GM19240 (cell line): ENCODE data around the gene OR2W3.

Source experiments
- DNase-seq: peaks from one replicate; pipeline ENCODE4 v3.0.0; 2011; ENCODE audit warnings: low spot score; ENCODE audit not compliant: insufficient read length

Gene OR2W3

DNA sequence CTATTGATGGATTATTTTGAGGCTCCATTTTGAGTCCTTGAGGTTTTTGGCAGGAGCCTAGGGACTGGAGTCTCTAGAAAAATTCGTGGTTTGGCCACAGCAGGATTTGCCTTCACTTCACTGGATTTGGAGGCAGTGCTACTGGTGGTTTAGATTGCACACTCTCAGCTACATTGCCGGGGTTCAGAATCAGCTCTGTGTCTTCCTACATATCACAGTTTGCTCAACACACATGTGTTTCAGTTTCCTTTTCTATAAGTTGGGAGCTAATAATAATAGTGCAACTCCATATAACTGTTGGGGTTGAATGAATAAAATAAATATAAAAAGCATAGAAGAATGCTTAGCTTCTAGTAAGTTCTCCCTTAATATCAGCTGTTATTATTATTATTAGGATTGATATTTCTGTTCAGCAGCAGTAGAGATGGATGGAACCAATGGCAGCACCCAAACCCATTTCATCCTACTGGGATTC, at the start of gene OR2W3:
TSS of gene OR2W3 (plus strand) at position 425 of the 475 bp plus-strand sequence. CDS start at position 425, 0 bp downstream.
- DNase-seq: no peak

- DNase-seq: no peak
These were observed 49.7 kb upstream of the OR2W3 start for GRCh38 chr1:247845693-247846017.

GRCh38 chr1:247848346-247848745, 47.0 kb upstream of the OR2W3 start:
- DNase-seq: no peak

- DNase-seq: no peak
These were observed 45.8 kb upstream of the OR2W3 start for GRCh38 chr1:247849616-247850015.

DNA sequence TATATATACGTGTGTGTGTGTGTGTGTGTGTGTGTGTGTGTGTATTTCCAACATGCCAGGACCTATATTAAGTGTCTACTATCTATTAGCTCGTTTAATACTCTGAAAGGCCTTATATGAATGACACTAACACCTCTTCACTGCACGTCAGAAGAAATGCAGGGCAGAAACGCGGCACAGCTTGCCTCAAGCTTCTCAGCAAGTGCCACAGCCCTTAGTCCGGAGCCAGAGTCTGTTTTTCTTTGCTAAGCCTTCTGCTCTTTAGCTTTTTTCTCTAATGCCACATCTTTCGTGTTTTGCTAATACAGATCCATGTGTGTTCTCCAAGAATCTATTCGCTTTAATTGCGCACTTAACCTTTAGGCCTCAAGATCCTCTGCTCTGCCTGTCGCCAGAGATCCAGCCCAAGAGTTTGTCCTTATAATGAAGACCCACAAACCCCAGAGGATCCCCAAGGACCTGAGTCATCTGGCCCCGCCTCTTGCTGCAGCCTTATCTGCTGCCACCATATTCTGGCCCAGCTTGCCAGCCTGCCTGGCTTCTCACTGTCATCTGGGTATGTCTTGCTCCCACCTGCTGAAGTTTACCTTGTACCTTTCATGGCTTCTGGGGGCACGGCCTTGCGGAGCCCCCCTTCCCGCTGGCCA, 40.4 kb upstream of the OR2W3 start:
- DNase-seq: no peak

DNA sequence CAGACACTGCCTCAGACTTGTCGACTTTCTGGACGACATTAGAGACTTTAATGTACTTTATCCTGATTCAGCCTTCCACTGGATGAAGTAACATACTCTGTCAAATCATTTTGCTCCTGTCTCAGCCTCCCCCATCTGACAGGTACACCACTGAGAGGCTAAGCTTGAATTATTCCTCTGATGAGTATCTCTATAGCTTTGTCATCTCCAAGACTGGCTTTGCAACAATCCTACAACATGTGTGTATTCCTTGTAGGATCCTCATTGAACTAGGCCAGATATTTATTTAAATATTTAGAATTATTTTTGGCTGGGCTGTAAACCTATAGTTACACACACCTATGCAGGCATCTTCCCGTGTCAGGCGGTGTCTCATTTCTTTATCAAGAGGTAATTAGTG, 39.5 kb upstream of the OR2W3 start:
- no peak for DNase-seq

- DNase-seq: no peak
These were observed 38.1 kb upstream of the OR2W3 start, which contains the start of gene TRIM58 for GRCh38 chr1:247857069-247857984. TRIM58 (plus strand) TSS chr1:247857187; CDS start chr1:247857247, 60 bp downstream.

GRCh38 chr1:247857985-247858619, 37.3 kb upstream of the OR2W3 start:
- DNase-seq: no peak

DNA sequence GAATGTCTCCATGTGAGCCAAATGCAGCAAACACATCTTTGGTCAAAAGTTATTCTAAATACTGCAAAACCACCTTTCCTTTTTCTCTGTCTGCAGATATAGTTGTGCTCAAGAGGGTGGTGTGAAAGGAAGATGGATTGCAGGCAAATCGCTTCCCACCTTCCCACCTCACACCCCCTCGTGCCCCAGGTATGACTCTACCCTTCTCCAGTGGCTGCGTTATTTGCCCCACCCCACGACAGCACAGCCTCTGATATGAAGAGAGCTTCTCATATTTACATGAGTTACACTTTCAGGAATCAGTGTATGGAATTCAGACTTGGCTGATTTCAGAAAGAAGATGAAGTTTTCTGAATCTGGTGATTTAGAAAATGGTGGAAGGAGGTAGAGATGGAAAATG, 32.6 kb upstream of the OR2W3 start:
- DNase-seq: no peak

GRCh38 chr1:247864644-247865043, 30.7 kb upstream of the OR2W3 start:
- no peak for DNase-seq

- DNase-seq: no peak
These were observed 30.0 kb upstream of the OR2W3 start for GRCh38 chr1:247865416-247865815.

DNA sequence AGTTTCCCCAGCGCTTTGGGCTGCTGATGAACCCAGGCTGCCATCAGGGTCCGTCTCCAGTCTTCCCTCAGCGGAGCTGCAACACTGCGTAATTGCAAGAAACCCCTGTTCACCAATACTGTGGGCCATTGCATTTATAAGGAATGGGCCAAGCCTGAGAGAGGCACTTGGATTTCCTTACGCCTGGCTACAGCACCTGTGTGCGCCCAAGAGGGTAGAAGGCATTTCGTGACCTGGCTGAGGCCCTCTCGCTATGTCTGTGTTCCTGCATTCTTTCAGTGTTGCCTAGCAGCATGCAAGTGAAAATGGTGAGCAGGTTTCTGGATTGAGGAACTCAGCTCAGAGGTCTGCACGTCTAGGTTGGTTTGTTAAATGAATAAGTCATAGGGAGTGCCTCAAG, 12.0 kb upstream of the OR2W3 start:
- DNase-seq: no peak

- DNase-seq: no peak
These were observed 10.5 kb upstream of the OR2W3 start for GRCh38 chr1:247884797-247885413.

DNA sequence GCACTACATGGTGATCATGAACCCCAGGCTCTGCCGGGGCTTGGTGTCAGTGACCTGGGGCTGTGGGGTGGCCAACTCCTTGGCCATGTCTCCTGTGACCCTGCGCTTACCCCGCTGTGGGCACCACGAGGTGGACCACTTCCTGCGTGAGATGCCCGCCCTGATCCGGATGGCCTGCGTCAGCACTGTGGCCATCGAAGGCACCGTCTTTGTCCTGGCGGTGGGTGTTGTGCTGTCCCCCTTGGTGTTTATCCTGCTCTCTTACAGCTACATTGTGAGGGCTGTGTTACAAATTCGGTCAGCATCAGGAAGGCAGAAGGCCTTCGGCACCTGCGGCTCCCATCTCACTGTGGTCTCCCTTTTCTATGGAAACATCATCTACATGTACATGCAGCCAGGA, 589 bp downstream of the OR2W3 start:
- no peak for DNase-seq

- no peak for DNase-seq
These were observed 8.7 kb downstream of the OR2W3 start for GRCh38 chr1:247904122-247904521.

GRCh38 chr1:247905181-247905580, 9.8 kb downstream of the OR2W3 start:
- DNase-seq: no peak

DNA sequence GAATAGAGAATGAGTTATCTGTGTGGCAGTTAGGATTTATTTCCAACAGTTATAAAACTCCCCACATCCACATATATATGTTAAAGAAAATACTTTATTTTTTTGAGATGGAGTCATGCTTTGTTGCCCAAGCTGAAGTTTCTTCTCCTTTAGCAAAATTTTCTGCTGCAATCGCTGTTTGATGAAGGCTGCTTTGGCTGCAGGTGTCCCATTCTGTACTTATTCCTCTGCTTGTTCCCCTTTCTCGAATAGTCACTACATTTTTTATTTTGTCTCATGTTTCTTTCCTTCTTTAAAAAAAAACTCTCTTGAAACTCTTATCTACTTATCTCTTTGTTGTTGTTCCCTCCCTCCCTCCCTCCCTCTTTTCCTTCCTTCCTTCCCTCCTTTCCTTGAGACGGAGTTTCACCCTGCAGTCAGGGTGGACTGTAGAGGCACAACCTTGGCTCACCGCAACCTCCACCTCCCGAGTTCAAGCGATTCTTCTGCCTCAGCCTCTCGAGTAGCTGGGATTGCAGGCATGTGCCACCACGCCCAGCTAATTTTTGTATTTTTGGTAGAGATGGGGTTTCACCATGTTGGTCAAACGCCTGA, 10.6 kb downstream of the OR2W3 start:
- DNase-seq: no peak

GRCh38 chr1:247906504-247907047, 11.2 kb downstream of the OR2W3 start:
- no peak for DNase-seq

DNA sequence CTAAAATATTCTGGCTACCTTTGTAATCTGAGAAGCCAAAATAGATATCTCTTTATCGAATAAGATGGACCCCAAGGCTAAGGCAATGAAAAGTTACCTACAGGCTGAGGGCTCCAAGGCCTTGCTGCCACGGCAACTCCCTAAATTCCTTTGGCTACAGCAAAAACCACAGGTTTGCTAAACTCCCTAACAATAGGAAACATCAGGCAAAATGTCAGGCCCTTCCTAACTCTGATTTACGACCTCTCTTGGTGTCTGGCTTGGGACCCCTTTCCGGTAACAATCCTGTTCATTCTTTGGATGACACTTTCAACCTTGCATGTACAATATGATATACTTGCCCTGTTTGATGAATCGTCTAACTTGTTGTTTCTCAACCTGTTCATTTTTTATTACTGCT, 13.4 kb downstream of the OR2W3 start:
- no peak for DNase-seq

- DNase-seq: no peak
These were observed 18.4 kb downstream of the OR2W3 start for GRCh38 chr1:247913786-247914185.
